Measurements from ENCODE around the gene FAM72C.
"Not testable (repeated sequence)": the region's sequence is repeated elsewhere in the genome, so short reads cannot be mapped to it uniquely, and the experiment has no call there.

The FAM72C gene

GRCh38 chr1:143971924-143972700 lies at the start of gene FAM72C:
FAM72C (minus strand) TSS chr1:143971986; CDS start chr1:143971141, 845 bp downstream.
- DNase-seq, result not testable (repeated sequence)

GRCh38 chr1:144020001-144020738 lies 48.4 kb upstream of the FAM72C start:
- DNase-seq, result not testable (repeated sequence)

DNA sequence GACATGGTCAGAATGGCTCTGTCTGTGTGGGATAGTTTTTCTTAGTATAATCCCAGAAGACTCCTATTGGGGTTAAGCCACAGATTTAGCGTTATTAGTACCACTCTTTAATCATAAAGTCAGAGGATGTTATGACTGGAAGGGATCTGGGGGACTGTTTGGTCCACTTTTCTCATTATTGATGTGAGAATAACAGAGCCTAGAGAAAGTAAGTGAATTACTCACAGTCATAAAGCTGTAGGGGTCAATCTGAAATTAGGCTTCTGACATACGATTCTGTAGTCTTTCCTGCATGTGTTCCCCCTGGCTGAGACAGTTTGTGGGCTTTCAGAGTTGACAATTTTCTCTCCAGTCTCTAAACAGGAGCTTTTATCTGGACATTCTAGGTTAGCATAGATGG lies 47.3 kb upstream of the FAM72C start:
- not testable (repeated sequence) for DNase-seq

GRCh38 chr1:144015180-144015966 lies 43.6 kb upstream of the FAM72C start:
- not testable (repeated sequence) for DNase-seq

- DNase-seq, result not testable (repeated sequence)
Observed at GRCh38 chr1:144014528-144014927, 42.7 kb upstream of the FAM72C start.

GRCh38 chr1:144014121-144014520 lies 42.3 kb upstream of the FAM72C start:
- not testable (repeated sequence) for DNase-seq

DNA sequence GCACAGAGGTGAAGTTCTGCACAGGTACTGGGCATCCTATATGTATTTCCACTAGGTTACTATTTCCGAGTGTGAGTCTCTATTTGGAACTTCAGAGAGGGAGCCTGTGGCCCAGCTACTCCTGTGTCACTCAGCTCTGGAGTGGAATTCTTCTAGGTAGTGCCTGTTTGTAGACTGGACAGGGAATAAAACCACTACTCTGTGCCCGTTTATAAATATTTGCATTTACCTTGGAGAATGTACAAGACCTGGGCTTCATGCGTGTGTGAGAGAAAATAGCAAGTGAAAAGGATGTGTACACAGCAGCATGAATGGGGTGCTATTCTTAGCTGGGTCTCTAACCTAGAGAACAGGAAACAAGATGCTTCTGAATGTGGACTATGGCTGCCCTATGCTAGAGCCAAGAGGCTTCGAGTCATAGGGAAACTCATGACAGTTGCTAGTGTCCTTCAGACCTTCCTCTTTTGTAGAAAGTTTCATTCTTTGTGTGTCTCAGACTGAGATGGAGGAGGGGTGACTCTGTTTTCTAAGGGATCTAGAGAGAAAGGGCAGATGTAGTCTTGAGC lies 40.5 kb upstream of the FAM72C start:
- not testable (repeated sequence) for DNase-seq

DNA sequence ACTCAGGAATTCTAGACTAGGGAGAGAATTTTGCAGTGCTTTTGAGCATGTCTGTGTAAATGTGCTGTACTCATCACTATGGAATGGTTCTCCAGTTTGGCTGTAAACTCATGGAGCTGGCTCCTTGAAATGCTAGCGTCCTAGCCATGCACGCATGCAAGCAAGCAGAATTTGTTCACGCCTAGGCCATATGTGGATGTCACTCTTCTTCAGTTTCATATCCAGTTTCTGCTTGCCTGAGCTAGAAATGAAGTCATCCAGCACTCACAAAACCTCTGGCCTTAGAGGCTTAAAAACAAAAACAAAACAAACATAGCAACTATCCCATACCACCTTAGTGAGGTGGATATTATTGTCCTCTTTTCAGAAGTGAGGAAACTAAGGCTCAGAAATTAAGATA lies 37.6 kb upstream of the FAM72C start:
- not testable (repeated sequence) for DNase-seq

- not testable (repeated sequence) for DNase-seq
Observed at GRCh38 chr1:144004259-144004658, 32.5 kb upstream of the FAM72C start.

- not testable (repeated sequence) for DNase-seq
Observed at GRCh38 chr1:144003306-144004029, 31.7 kb upstream of the FAM72C start.

GRCh38 chr1:144002141-144002881 lies 30.5 kb upstream of the FAM72C start:
- DNase-seq, result not testable (repeated sequence)

DNA sequence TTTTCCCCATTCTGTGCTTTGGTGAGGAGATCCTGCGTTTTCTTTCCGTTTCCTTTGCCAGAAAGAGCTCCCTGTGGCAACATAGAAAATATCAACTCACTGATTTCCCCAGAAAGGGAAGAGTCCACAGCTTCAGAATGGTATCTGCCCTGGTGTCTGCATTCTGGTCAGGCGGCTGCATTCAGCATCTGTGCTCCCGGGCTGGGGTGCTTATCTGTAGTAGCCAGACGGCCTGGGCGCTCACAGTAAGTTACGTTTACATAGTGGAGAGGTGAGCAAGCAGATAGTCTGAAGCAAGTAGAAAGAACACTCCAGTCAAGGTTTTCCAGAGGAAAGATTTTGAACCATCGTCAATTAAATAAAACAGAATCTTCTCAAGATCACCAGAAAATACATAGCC lies 29.3 kb upstream of the FAM72C start:
- DNase-seq, result not testable (repeated sequence)

GRCh38 chr1:143996020-143996419 lies 24.2 kb upstream of the FAM72C start:
- DNase-seq, result not testable (repeated sequence)

- DNase-seq, result not testable (repeated sequence)
Observed at GRCh38 chr1:143993301-143993907, 21.6 kb upstream of the FAM72C start.

DNA sequence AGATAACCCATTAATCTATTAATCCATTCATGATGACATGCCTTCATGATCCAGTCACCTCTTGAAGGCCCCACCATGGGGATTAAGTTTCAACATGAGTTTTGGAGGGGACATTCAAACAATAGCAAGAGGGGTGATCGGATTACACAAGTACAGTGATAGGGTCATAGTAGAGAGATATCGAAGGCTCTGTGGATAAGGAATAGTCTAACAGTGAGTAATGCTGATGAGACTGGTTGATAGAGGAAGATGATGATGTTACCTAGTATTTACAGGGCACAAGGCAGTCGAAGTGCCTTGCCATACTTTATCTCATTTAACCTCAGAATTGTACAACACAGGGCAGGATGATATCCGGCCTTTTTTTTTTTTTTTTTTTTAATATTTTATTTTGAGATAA lies 18.9 kb upstream of the FAM72C start:
- DNase-seq, result not testable (repeated sequence)

GRCh38 chr1:143989719-143990118 lies 17.9 kb upstream of the FAM72C start:
- DNase-seq, result not testable (repeated sequence)

- not testable (repeated sequence) for DNase-seq
Observed at GRCh38 chr1:143989427-143989712, 17.6 kb upstream of the FAM72C start.

- not testable (repeated sequence) for DNase-seq
Observed at GRCh38 chr1:143988602-143989426, 17.0 kb upstream of the FAM72C start.

DNA sequence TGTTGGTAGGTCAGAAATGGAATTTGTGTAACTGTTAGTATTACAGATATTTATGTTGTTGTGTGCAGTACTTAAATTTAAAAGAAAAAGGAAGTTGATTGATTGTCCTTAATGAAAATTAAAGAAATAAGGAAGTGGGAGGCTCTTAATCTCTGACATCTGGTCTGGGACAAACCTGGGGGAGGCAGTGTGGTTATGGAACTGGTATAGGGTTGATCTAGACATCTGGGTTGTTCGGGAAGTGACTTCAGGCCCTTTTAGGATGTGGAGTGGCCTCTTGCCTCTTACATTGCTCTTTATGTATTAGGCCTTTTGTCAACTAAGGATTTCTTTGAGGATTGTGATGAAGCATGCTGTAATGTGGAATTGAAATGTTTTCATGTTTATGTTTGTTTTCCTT lies 16.1 kb upstream of the FAM72C start:
- not testable (repeated sequence) for DNase-seq
